Activated naive CD8-positive, alpha-beta T cell treated with anti-CD3 and anti-CD28 coated beads for 36 hours (primary cell): ENCODE data around the gene TEF. TPM values are rescaled to one million over a fixed set of nuclear protein-coding genes. Genes with fewer than 3 reads are reported as not detected.

Source experiments
- DNase-seq: peaks from one replicate; pipeline ENCODE4 v3.0.0; 2021
- H3K27ac Mint-ChIP-seq: one replicate; pipeline ENCODE4 v1.8.0; 2022; ENCODE audit warnings: mild to moderate bottlenecking, moderate library complexity, mixed read lengths
- H3K27me3 Mint-ChIP-seq: one replicate; pipeline ENCODE4 v1.8.0; 2022; ENCODE audit warnings: mild to moderate bottlenecking, mixed read lengths
- H3K36me3 Mint-ChIP-seq: one replicate; pipeline ENCODE4 v1.8.0; 2021; ENCODE audit warnings: mild to moderate bottlenecking, mixed read lengths
- H3K4me1 Mint-ChIP-seq: one replicate; pipeline ENCODE4 v1.8.0; 2021; ENCODE audit warnings: mixed read lengths
- H3K4me3 Mint-ChIP-seq: one replicate; pipeline ENCODE4 v1.8.0; 2022; ENCODE audit warnings: mild to moderate bottlenecking, moderate library complexity, mixed read lengths
- H3K9me3 Mint-ChIP-seq: one replicate; pipeline ENCODE4 v1.8.0; 2022; ENCODE audit warnings: mixed read lengths
- total RNA-seq, 2 experiments: library from RNA; stranded (reverse); gene quantifications; one replicate each; pipeline ENCODE4 v1.2.3, GENCODE V29; 2021

Gene TEF
- 1 to 10 TPM; 2.6 to 2.8 TPM for total RNA-seq

- DNase-seq: peak; percentile 99
- Mint-ChIP-seq H3K9me3 (no peaks in the 10 kb centered on the region), H3K27ac (peak within 1 kb of the TSS; percentile 96), H3K4me3 (peak within 1 kb of the TSS; percentile 84), H3K4me1 (peaks cover 16% of the 10 kb centered on the region), H3K27me3 (no peaks in the 10 kb centered on the region), H3K36me3 (no peaks in the 10 kb centered on the region)
Observed at GRCh38 chr22:41381329-41382097, at the start of gene TEF. TSS of gene TEF (plus strand) at chr22:41381942. CDS start at chr22:41382045, 103 bp downstream.

GRCh38 chr22:41332217-41332939 is 49.4 kb upstream of the TEF start:
- H3K27me3 Mint-ChIP-seq: no peaks in the 10 kb centered on the region
- peaks cover 9% of the 10 kb centered on the region for H3K36me3 Mint-ChIP-seq
- H3K27ac Mint-ChIP-seq: no peak overlapping the region
- H3K9me3 Mint-ChIP-seq: no peaks in the 10 kb centered on the region
- peaks cover 11% of the 10 kb centered on the region for H3K4me1 Mint-ChIP-seq
- DNase-seq: no peak
- no peak overlapping the region for H3K4me3 Mint-ChIP-seq

- no peak overlapping the region for H3K27ac Mint-ChIP-seq
- DNase-seq: no peak
- H3K36me3 Mint-ChIP-seq: peaks cover 9% of the 10 kb centered on the region
- H3K4me3 Mint-ChIP-seq: no peak overlapping the region
- H3K27me3 Mint-ChIP-seq: no peaks in the 10 kb centered on the region
- H3K9me3 Mint-ChIP-seq: no peaks in the 10 kb centered on the region
- peaks cover 11% of the 10 kb centered on the region for H3K4me1 Mint-ChIP-seq
Observed at GRCh38 chr22:41333806-41334205, 47.9 kb upstream of the TEF start.

- no peaks in the 10 kb centered on the region for H3K27me3 Mint-ChIP-seq
- H3K36me3 Mint-ChIP-seq: peaks cover 9% of the 10 kb centered on the region
- H3K9me3 Mint-ChIP-seq: no peaks in the 10 kb centered on the region
- H3K4me3 Mint-ChIP-seq: no peak overlapping the region
- DNase-seq: no peak
- H3K4me1 Mint-ChIP-seq: peaks cover 11% of the 10 kb centered on the region
- H3K27ac Mint-ChIP-seq: no peak overlapping the region
Observed at GRCh38 chr22:41334215-41334614, 47.5 kb upstream of the TEF start.

- Mint-ChIP-seq H3K4me1 (peaks cover 11% of the 10 kb centered on the region), H3K36me3 (peaks cover 9% of the 10 kb centered on the region), H3K27ac (peak overlapping the region; percentile 6), H3K27me3 (no peaks in the 10 kb centered on the region), H3K4me3 (no peak overlapping the region), H3K9me3 (no peaks in the 10 kb centered on the region)
- no peak for DNase-seq
Observed at GRCh38 chr22:41334951-41335635, 46.6 kb upstream of the TEF start.

- Mint-ChIP-seq H3K27me3 (no peaks in the 10 kb centered on the region), H3K27ac (no peak overlapping the region), H3K4me1 (peaks cover 19% of the 10 kb centered on the region)
Observed at GRCh38 chr22:41338614-41339212, 43.0 kb upstream of the TEF start.

GRCh38 chr22:41339823-41340222 is 41.9 kb upstream of the TEF start:
- no peak for DNase-seq
- Mint-ChIP-seq H3K27ac (no peak overlapping the region), H3K9me3 (no peaks in the 10 kb centered on the region), H3K4me3 (no peak overlapping the region), H3K27me3 (no peaks in the 10 kb centered on the region), H3K4me1 (peaks cover 18% of the 10 kb centered on the region), H3K36me3 (peaks cover 4% of the 10 kb centered on the region)

More at GRCh38 chr22:41338614-41339212, 43.0 kb upstream of the TEF start:
- Mint-ChIP-seq H3K9me3 (no peaks in the 10 kb centered on the region), H3K36me3 (peaks cover 6% of the 10 kb centered on the region), H3K4me3 (no peak overlapping the region)
- no peak for DNase-seq

GRCh38 chr22:41340357-41340756 is 41.4 kb upstream of the TEF start:
- Mint-ChIP-seq H3K4me1 (peaks cover 15% of the 10 kb centered on the region), H3K36me3 (peaks cover 4% of the 10 kb centered on the region), H3K4me3 (no peak overlapping the region), H3K9me3 (no peaks in the 10 kb centered on the region), H3K27ac (no peak overlapping the region), H3K27me3 (no peaks in the 10 kb centered on the region)
- DNase-seq: no peak

- DNase-seq: no peak
- no peaks in the 10 kb centered on the region for H3K27me3 Mint-ChIP-seq
- H3K4me3 Mint-ChIP-seq: no peak overlapping the region
- H3K9me3 Mint-ChIP-seq: no peaks in the 10 kb centered on the region
- H3K36me3 Mint-ChIP-seq: peaks cover 2% of the 10 kb centered on the region
- H3K4me1 Mint-ChIP-seq: peaks cover 9% of the 10 kb centered on the region
- H3K27ac Mint-ChIP-seq: no peak overlapping the region
Observed at GRCh38 chr22:41341012-41341411, 40.7 kb upstream of the TEF start.

- Mint-ChIP-seq H3K27me3 (no peaks in the 10 kb centered on the region), H3K36me3 (peaks cover 2% of the 10 kb centered on the region), H3K4me1 (peaks cover 9% of the 10 kb centered on the region), H3K9me3 (no peaks in the 10 kb centered on the region), H3K4me3 (no peak overlapping the region), H3K27ac (peak overlapping the region; percentile 65)
- peak; percentile 57 for DNase-seq
Observed at GRCh38 chr22:41341990-41342389, 39.8 kb upstream of the TEF start.

- peaks cover 4% of the 10 kb centered on the region for H3K36me3 Mint-ChIP-seq
- no peak for DNase-seq
- no peak overlapping the region for H3K27ac Mint-ChIP-seq
- H3K4me3 Mint-ChIP-seq: no peak overlapping the region
- peaks cover 9% of the 10 kb centered on the region for H3K4me1 Mint-ChIP-seq
- no peaks in the 10 kb centered on the region for H3K9me3 Mint-ChIP-seq
- no peaks in the 10 kb centered on the region for H3K27me3 Mint-ChIP-seq
Observed at GRCh38 chr22:41343300-41343699, 38.4 kb upstream of the TEF start.

- Mint-ChIP-seq H3K4me1 (peaks cover 9% of the 10 kb centered on the region), H3K27ac (no peak overlapping the region), H3K27me3 (no peaks in the 10 kb centered on the region), H3K9me3 (no peaks in the 10 kb centered on the region), H3K4me3 (no peak overlapping the region), H3K36me3 (peaks cover 4% of the 10 kb centered on the region)
- DNase-seq: no peak
Observed at GRCh38 chr22:41343717-41344116, 38.0 kb upstream of the TEF start.

- no peak overlapping the region for H3K4me3 Mint-ChIP-seq
- peaks cover 9% of the 10 kb centered on the region for H3K4me1 Mint-ChIP-seq
- H3K27ac Mint-ChIP-seq: no peak overlapping the region
- DNase-seq: no peak
- H3K9me3 Mint-ChIP-seq: no peaks in the 10 kb centered on the region
- peaks cover 4% of the 10 kb centered on the region for H3K36me3 Mint-ChIP-seq
- H3K27me3 Mint-ChIP-seq: no peaks in the 10 kb centered on the region
Observed at GRCh38 chr22:41344189-41344788, 37.5 kb upstream of the TEF start.

- no peak overlapping the region for H3K4me3 Mint-ChIP-seq
- no peak for DNase-seq
- H3K27ac Mint-ChIP-seq: no peak overlapping the region
- H3K36me3 Mint-ChIP-seq: peaks cover 8% of the 10 kb centered on the region
- peaks cover 9% of the 10 kb centered on the region for H3K4me1 Mint-ChIP-seq
- no peaks in the 10 kb centered on the region for H3K27me3 Mint-ChIP-seq
- no peaks in the 10 kb centered on the region for H3K9me3 Mint-ChIP-seq
Observed at GRCh38 chr22:41345807-41346335, 35.9 kb upstream of the TEF start.
